ENCODE results near the gene CCDC50.

Gene CCDC50

DNA sequence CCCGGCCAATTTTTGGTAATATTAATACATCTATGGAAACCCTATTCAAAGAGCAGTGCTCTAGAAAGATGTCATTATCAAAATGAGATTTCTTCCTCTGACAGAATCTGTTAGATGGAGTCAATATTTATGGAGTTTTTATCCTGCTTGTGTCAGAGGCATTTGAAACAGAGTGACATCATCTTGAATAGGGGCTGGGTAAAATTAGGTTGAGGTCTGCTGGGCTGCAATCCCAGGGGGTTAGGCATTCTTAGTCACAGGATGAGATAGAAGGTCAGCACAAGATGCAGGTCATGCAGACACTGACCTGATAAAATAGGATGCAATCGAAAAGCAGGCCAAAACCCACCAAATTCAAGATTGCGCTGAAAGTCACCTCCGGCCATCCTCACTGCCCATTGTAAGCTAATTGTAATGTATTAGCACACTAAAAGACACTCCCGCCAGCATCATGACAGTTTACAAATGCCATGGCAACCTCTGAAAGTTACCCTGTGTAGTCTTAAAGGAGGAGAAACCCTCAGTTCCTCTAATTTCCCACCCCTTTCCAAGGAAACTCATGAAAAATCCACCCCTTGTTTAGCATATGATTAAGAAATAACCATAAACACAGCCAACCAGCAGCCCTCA, 27.3 kb upstream of the CCDC50 start (continued):
- TF ChIP-seq, protein P1, sequence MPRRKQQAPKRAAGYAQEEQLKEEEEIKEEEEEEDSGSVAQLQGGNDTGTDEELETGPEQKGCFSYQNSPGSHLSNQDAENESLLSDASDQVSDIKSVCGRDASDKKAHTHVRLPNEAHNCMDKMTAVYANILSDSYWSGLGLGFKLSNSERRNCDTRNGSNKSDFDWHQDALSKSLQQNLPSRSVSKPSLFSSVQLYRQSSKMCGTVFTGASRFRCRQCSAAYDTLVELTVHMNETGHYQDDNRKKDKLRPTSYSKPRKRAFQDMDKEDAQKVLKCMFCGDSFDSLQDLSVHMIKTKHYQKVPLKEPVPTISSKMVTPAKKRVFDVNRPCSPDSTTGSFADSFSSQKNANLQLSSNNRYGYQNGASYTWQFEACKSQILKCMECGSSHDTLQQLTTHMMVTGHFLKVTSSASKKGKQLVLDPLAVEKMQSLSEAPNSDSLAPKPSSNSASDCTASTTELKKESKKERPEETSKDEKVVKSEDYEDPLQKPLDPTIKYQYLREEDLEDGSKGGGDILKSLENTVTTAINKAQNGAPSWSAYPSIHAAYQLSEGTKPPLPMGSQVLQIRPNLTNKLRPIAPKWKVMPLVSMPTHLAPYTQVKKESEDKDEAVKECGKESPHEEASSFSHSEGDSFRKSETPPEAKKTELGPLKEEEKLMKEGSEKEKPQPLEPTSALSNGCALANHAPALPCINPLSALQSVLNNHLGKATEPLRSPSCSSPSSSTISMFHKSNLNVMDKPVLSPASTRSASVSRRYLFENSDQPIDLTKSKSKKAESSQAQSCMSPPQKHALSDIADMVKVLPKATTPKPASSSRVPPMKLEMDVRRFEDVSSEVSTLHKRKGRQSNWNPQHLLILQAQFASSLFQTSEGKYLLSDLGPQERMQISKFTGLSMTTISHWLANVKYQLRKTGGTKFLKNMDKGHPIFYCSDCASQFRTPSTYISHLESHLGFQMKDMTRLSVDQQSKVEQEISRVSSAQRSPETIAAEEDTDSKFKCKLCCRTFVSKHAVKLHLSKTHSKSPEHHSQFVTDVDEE (CRISPR knock-in tag; IDR thresholded peaks at IDR 0.05), result no peak

DNA sequence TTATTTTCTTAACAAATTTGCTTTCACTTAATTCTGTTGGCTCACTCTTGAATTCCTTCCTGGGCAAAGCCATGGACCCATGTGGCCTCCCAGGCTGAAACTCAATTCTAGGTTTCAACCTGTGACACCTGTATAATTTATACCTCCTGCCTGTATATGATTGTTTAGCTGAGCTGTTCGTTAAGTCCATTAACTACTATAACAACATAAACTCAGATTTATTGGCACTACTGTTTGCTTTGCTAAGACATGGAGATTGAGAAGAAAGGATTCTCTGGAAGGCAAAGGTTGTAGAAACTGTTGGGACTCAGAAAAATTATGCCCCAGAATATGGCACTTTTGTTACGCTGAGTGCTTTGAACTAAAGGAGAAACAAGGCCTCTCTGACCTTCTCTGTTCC, 26.7 kb upstream of the CCDC50 start:
- ATAC-seq, result no peak
- TF ChIP-seq ZFP3 (CRISPR knock-in tag; IDR thresholded peaks at IDR 0.05) (no peak), GLIS3 (CRISPR knock-in tag; IDR thresholded peaks at IDR 0.05) (no peak), ZC3H10 (CRISPR knock-in tag; IDR thresholded peaks at IDR 0.05) (no peak), ZNF70 (CRISPR knock-in tag; IDR thresholded peaks at IDR 0.05) (no peak), ARNTL (CRISPR knock-in tag; IDR thresholded peaks at IDR 0.05; ENCODE audit: borderline replicate concordance, low read depth) (no peak), ISL1 (CRISPR knock-in tag; IDR thresholded peaks at IDR 0.05) (no peak), RARB (CRISPR knock-in tag; IDR thresholded peaks at IDR 0.05) (no peak), TOX (CRISPR knock-in tag; IDR thresholded peaks at IDR 0.05; ENCODE audit: borderline replicate concordance) (no peak)
- TF ChIP-seq, protein P2, sequence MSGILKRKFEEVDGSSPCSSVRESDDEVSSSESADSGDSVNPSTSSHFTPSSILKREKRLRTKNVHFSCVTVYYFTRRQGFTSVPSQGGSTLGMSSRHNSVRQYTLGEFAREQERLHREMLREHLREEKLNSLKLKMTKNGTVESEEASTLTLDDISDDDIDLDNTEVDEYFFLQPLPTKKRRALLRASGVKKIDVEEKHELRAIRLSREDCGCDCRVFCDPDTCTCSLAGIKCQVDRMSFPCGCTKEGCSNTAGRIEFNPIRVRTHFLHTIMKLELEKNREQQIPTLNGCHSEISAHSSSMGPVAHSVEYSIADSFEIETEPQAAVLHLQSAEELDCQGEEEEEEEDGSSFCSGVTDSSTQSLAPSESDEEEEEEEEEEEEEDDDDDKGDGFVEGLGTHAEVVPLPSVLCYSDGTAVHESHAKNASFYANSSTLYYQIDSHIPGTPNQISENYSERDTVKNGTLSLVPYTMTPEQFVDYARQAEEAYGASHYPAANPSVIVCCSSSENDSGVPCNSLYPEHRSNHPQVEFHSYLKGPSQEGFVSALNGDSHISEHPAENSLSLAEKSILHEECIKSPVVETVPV (CRISPR knock-in tag; IDR thresholded peaks at IDR 0.05), result no peak
- TF ChIP-seq, protein P3, sequence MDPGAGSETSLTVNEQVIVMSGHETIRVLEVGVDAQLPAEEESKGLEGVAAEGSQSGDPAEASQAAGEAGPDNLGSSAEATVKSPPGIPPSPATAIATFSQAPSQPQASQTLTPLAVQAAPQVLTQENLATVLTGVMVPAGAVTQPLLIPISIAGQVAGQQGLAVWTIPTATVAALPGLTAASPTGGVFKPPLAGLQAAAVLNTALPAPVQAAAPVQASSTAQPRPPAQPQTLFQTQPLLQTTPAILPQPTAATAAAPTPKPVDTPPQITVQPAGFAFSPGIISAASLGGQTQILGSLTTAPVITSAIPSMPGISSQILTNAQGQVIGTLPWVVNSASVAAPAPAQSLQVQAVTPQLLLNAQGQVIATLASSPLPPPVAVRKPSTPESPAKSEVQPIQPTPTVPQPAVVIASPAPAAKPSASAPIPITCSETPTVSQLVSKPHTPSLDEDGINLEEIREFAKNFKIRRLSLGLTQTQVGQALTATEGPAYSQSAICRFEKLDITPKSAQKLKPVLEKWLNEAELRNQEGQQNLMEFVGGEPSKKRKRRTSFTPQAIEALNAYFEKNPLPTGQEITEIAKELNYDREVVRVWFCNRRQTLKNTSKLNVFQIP (CRISPR knock-in tag; IDR thresholded peaks at IDR 0.05; ENCODE audit: borderline replicate concordance, low read depth), result no peak
- TF ChIP-seq, protein P1 (CRISPR knock-in tag; IDR thresholded peaks at IDR 0.05), result no peak
- TF ChIP-seq, protein P4, sequence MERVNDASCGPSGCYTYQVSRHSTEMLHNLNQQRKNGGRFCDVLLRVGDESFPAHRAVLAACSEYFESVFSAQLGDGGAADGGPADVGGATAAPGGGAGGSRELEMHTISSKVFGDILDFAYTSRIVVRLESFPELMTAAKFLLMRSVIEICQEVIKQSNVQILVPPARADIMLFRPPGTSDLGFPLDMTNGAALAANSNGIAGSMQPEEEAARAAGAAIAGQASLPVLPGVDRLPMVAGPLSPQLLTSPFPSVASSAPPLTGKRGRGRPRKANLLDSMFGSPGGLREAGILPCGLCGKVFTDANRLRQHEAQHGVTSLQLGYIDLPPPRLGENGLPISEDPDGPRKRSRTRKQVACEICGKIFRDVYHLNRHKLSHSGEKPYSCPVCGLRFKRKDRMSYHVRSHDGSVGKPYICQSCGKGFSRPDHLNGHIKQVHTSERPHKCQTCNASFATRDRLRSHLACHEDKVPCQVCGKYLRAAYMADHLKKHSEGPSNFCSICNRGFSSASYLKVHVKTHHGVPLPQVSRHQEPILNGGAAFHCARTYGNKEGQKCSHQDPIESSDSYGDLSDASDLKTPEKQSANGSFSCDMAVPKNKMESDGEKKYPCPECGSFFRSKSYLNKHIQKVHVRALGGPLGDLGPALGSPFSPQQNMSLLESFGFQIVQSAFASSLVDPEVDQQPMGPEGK (CRISPR knock-in tag; IDR thresholded peaks at IDR 0.05; ENCODE audit: borderline replicate concordance), result no peak

DNA sequence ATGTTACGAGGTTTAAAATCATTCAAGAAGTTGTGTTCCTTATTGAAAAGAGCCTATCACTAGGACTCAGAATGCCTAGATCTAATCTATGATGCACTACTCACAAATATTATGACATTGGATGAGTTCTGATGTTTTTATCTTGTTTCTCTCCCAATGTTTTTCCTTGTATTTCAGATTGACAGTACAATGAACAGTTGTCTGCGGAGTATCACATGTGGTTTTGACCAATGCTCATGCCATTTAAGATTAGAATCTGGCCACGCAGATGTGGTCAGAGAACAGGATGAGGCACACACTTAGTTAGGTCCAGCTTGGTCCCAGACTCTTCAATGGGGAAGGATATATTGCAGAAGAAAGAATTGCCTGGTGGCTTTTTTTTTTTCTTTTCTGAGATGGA, 25.6 kb upstream of the CCDC50 start:
- no peak for ATAC-seq
- TF ChIP-seq ZFP3 (CRISPR knock-in tag; IDR thresholded peaks at IDR 0.05) (no peak), TOX (CRISPR knock-in tag; IDR thresholded peaks at IDR 0.05; ENCODE audit: borderline replicate concordance) (no peak), ZFP30 (CRISPR knock-in tag; IDR thresholded peaks at IDR 0.05) (no peak), PPARA (CRISPR knock-in tag; IDR thresholded peaks at IDR 0.05; ENCODE audit: borderline replicate concordance) (no peak), ZNF8 (CRISPR knock-in tag; IDR thresholded peaks at IDR 0.05) (no peak), BACH2 (CRISPR knock-in tag; IDR thresholded peaks at IDR 0.05; ENCODE audit: borderline replicate concordance) (no peak), TCF4 (CRISPR knock-in tag; IDR thresholded peaks at IDR 0.05; ENCODE audit: borderline replicate concordance) (no peak), ARNTL (CRISPR knock-in tag; IDR thresholded peaks at IDR 0.05; ENCODE audit: borderline replicate concordance, low read depth) (no peak)
- TF ChIP-seq, protein P4 (CRISPR knock-in tag; IDR thresholded peaks at IDR 0.05; ENCODE audit: borderline replicate concordance), result no peak
- TF ChIP-seq, protein P3 (CRISPR knock-in tag; IDR thresholded peaks at IDR 0.05; ENCODE audit: borderline replicate concordance, low read depth), result no peak
- TF ChIP-seq, protein P1 (CRISPR knock-in tag; IDR thresholded peaks at IDR 0.05), result no peak

Measured in SK-N-SH treated with all-trans-retinoic acid at 6 μM for 48 hours (cell line).